BLaER1 (cell line): Measurements from ENCODE around the gene TESPA1.
"Not testable (repeated sequence)": the region's sequence is repeated elsewhere in the genome, so short reads cannot be mapped to it uniquely, and the experiment has no call there.

Experiments used
- H3K27ac ChIP-seq: shearing (Covaris generic); formaldehyde crosslinking; 2 replicates; pipeline ENCODE4 v1.8.1; 2022
- H3K27me3 ChIP-seq: shearing (Covaris generic); formaldehyde crosslinking; 2 replicates; pipeline ENCODE4 v1.8.1; 2022
- H3K36me3 ChIP-seq: shearing (Covaris generic); formaldehyde crosslinking; 2 replicates; pipeline ENCODE4 v1.8.1; 2022
- H3K4me1 ChIP-seq: shearing (Covaris generic); formaldehyde crosslinking; 2 replicates; pipeline ENCODE4 v1.8.1; 2022
- H3K4me2 ChIP-seq: shearing (Covaris generic); formaldehyde crosslinking; 2 replicates; pipeline ENCODE4 v1.8.1; 2022
- H3K4me3 ChIP-seq: shearing (Covaris generic); formaldehyde crosslinking; 2 replicates; pipeline ENCODE4 v1.8.1; 2022
- H3K9ac ChIP-seq: shearing (Covaris generic); formaldehyde crosslinking; 2 replicates; pipeline ENCODE4 v1.8.1; 2022
- H3K9me3 ChIP-seq: shearing (Covaris generic); formaldehyde crosslinking; 2 replicates; pipeline ENCODE4 v1.8.1; 2022
- H4K20me1 ChIP-seq: shearing (Covaris generic); formaldehyde crosslinking; 2 replicates; pipeline ENCODE4 v1.8.1; 2022
- Cebpa-rat ChIP-seq: shearing (Covaris generic); IDR thresholded peaks from 2 replicates; pipeline ENCODE4 v1.8.1; 2022

The TESPA1 gene

DNA sequence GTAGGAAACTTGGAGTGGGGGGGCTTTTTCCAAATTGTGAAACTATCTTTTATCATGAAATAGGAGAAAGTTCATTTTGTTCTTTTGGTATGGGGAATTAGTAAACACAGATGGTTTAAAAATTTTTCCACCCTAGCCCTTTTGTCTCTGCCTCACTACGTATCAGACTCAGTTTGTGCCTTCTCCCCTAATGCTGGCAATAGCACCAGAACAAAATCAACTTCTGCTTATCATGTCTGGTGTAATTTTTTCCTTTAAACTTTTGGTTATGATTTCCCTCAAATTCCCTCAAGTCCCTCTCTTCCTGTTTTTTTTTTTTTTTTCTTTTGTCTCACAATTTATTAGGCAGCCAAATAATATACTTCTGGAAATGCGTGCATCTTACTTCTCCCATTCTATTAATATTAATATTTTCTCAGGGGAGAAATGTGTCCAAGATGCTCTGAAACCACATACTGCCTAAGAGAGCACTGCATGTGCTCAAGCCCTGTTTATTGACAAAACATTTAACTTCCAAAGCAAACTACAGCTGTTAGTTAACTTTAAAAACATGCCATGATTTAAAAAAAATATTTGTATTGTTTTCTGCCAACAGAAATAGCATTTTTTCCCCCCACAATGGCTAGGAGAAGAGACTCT is 35.4 kb downstream of the TESPA1 start:
- Histone ChIP-seq H3K9ac (no peak overlapping the region), H4K20me1 (no peaks in the 10 kb centered on the region), H3K4me2 (no peak overlapping the region), H3K36me3 (no peaks in the 10 kb centered on the region), H3K4me1 (no peaks in the 10 kb centered on the region), H3K27me3 (no peaks in the 10 kb centered on the region), H3K9me3 (0 out of 2 replicates have a peak, but pooled peaks cover 5% of the 10 kb centered on the region), H3K27ac (no peak overlapping the region), H3K4me3 (no peak overlapping the region)
- TF ChIP-seq Cebpa-rat, result no peak

DNA sequence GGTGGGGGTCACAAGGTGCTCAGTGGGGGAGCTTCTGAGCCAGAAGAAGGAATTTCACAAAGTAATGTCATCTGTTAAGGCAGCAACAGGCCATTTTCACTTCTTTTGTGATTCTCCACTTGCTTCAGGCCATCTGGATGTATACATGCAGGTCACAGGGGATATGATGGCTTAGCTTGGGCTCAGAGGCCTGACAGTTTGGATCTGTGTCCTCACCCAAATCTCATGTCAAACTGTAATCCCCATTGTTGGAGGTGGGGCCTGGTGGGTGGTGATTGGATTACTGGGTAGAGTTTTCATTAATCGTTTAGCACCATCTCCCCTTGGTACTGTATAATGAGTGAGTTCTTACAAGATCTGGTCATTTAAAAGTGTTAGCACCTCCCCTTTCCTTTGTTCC is 36.4 kb downstream of the TESPA1 start:
- no peak for TF ChIP-seq Cebpa-rat
- Histone ChIP-seq H4K20me1 (no peaks in the 10 kb centered on the region), H3K4me3 (no peak overlapping the region), H3K4me2 (no peak overlapping the region), H3K36me3 (no peaks in the 10 kb centered on the region), H3K27ac (no peak overlapping the region), H3K4me1 (no peaks in the 10 kb centered on the region), H3K9ac (no peak overlapping the region), H3K9me3 (0 out of 2 replicates have a peak, but pooled peaks cover 5% of the 10 kb centered on the region), H3K27me3 (no peaks in the 10 kb centered on the region)

DNA sequence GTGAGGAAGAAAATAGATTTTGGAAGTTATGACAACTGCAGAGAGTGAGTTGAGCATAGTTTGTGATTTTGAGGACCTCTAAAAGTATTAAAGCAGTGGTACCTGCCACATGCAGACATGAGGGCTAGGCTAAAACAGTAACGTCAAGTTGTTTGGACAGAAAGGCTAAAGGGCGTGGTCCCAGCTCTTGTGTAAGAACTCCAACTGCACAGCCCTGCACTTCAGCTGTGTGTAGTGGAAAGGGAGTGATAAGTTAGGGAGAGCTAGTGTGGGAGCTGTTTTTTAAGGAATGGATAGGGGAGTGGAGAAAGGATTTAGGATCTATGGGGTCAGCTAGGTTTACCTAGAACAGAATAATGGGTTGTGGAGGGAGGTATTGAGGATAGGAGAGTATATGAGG is 39.5 kb downstream of the TESPA1 start:
- Histone ChIP-seq H3K4me2 (no peak overlapping the region), H3K27me3 (no peaks in the 10 kb centered on the region), H3K36me3 (no peaks in the 10 kb centered on the region), H3K4me3 (no peak overlapping the region), H3K27ac (no peak overlapping the region), H4K20me1 (no peaks in the 10 kb centered on the region), H3K9ac (no peak overlapping the region), H3K9me3 (no peaks in the 10 kb centered on the region), H3K4me1 (no peaks in the 10 kb centered on the region)
- TF ChIP-seq Cebpa-rat, result no peak

DNA sequence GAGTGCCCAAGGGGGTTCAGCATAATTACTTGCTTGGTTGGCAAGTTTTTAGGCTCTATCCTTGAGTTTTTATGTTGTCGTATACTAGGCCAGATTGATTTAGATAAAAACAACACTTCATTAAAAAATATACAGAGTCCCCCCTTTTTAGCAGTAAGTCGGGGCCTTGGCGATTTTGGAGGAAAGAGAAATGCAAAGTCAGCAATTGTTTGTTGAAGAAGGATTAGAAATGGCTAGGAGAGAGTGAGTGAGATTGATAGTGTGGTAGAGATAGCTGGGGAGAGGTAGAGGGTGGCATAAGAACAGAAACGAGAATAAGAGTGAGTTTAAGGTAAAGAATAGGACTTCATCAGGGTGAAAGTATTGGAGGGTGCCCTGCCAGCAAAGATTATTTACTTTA is 41.3 kb downstream of the TESPA1 start:
- not testable (repeated sequence) for H3K4me2 ChIP-seq, H3K9ac ChIP-seq, H3K36me3 ChIP-seq, H4K20me1 ChIP-seq, H3K27me3 ChIP-seq, H3K9me3 ChIP-seq, H3K27ac ChIP-seq, H3K4me1 ChIP-seq, H3K4me3 ChIP-seq

DNA sequence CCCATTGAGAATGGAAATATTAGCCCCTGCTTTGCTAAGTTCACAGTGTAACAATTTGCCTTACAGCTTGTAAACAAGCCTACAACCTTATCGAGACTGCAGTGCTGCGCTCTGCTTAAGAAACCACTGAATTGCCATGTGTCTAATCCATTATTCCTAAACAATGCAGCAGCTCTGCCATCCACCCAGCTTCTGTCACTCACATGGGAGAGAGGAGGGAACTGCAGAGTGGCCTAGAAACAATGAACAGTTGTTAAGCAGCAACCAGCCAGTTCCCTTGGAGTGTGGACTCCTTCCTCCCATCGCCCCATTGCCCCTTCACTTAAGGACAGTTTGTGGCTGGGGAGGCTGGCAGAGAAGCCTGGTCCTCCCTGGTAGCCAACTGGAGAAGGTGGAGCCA is 42.9 kb downstream of the TESPA1 start:
- Histone ChIP-seq H4K20me1 (no peaks in the 10 kb centered on the region), H3K9ac (no peak overlapping the region), H3K36me3 (no peaks in the 10 kb centered on the region), H3K27me3 (no peaks in the 10 kb centered on the region), H3K4me2 (no peak overlapping the region), H3K4me1 (no peaks in the 10 kb centered on the region), H3K4me3 (no peak overlapping the region), H3K27ac (no peak overlapping the region), H3K9me3 (no peaks in the 10 kb centered on the region)
- TF ChIP-seq Cebpa-rat, result no peak

DNA sequence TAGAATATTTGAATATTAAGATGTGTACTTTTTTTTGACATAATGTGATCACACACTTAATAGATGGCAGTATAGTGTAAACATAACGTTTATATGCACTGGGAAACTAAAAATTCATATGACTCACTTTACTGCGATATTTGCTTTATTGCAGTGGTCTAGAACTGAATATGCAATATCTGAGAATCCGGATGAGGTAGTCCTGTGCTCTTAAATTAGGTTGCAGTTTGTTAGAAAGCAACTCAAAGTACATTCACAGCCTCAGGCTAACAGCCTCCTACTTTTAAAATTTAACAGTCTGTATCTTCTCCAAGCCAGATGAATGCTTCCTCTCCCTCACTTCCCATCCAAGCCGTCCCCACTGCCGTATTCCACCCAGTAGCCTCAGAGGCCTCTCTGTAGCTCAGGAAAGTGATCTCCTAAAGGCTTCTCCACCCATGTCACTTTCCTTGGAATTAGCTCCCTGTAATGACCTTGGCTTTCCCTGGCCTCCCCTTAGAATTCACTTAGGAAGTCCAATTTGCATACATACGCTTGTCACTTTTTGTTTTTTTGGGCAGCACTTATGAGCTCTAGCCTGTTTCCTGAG is 43.7 kb downstream of the TESPA1 start:
- Histone ChIP-seq H4K20me1 (no peaks in the 10 kb centered on the region), H3K9ac (no peak overlapping the region), H3K4me2 (no peak overlapping the region), H3K4me3 (no peak overlapping the region), H3K4me1 (no peaks in the 10 kb centered on the region), H3K27me3 (no peaks in the 10 kb centered on the region), H3K36me3 (no peaks in the 10 kb centered on the region), H3K27ac (no peak overlapping the region), H3K9me3 (no peaks in the 10 kb centered on the region)
- no peak for TF ChIP-seq Cebpa-rat

DNA sequence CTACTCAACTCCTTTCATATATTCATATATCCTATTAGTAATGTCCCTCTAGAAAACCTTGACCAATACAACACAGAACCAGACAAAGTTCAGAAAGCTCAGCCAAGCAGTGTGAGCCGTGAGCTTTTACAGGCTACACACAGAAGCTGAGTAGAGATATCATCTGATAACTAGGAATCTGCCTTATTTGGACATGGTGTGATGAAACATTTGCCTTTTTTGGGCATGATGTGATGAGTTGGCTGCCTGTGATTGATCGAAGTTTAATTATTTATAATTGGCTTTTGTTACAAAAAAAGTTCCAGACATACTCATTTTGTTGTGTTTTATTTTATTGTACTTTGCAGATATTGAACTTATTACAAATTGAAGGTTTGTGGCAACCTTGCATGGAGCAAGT is 46.6 kb downstream of the TESPA1 start:
- Histone ChIP-seq H3K4me2 (no peak overlapping the region), H3K27ac (no peak overlapping the region)
- TF ChIP-seq Cebpa-rat, result no peak

DNA sequence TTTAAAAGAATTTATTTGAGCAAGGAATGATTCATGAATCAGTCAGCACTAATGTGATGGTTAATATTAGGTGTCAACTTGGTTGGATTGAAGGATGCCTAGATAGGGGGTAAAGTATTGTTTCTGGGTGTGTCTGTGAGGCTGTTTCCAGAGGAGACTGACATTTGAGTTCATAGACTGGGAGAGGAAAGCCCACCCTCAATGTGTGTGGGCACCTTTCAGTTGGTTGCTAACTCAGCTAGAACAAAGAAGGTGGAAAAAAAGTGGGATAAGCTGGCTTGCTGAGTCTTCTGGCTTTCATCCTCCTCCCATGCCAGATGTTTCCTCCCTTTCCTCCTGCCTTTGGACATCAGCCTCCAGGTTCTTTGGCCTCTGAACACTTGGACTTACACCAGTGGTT is 47.2 kb downstream of the TESPA1 start:
- TF ChIP-seq Cebpa-rat, result no peak
- H3K27ac ChIP-seq, result no peak overlapping the region

More for the DNA sequence above, 46.6 kb downstream of the TESPA1 start:
- Histone ChIP-seq H3K4me1 (no peaks in the 10 kb centered on the region), H3K9me3 (no peaks in the 10 kb centered on the region), H4K20me1 (no peaks in the 10 kb centered on the region), H3K36me3 (no peaks in the 10 kb centered on the region), H3K27me3 (no peaks in the 10 kb centered on the region), H3K4me3 (no peak overlapping the region), H3K9ac (no peak overlapping the region)

DNA sequence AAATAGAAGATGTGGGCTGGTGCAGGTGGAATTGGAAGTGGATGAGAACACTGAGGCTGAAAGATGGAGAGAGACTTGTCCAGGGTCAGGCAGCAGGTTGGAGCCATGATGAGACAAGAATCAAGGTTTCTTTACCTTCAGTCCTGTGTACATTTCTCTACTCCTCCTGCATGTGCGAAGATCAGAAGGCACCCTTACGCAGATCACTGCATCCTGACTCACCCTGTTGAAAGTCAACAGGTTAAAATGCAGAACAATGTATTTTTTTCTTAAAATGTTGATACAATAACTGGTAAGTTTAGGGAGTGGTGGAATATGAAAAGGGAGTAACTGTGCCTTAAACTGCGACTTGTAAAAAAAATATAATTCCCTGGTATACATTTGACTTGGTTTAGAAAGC is 47.8 kb downstream of the TESPA1 start:
- TF ChIP-seq Cebpa-rat, result no peak
- Histone ChIP-seq H3K9ac (no peak overlapping the region), H3K4me2 (no peak overlapping the region), H4K20me1 (no peaks in the 10 kb centered on the region), H3K27ac (no peak overlapping the region), H3K27me3 (no peaks in the 10 kb centered on the region), H3K9me3 (no peaks in the 10 kb centered on the region; the same call in 1 of the 2 replicates), H3K36me3 (no peaks in the 10 kb centered on the region), H3K4me1 (no peaks in the 10 kb centered on the region), H3K4me3 (no peak overlapping the region)

More for the DNA sequence above, 47.2 kb downstream of the TESPA1 start:
- Histone ChIP-seq H3K4me2 (no peak overlapping the region), H3K4me1 (no peaks in the 10 kb centered on the region), H3K4me3 (no peak overlapping the region), H4K20me1 (no peaks in the 10 kb centered on the region), H3K36me3 (no peaks in the 10 kb centered on the region), H3K9ac (no peak overlapping the region), H3K9me3 (no peaks in the 10 kb centered on the region; the same call in 1 of the 2 replicates), H3K27me3 (no peaks in the 10 kb centered on the region)

DNA sequence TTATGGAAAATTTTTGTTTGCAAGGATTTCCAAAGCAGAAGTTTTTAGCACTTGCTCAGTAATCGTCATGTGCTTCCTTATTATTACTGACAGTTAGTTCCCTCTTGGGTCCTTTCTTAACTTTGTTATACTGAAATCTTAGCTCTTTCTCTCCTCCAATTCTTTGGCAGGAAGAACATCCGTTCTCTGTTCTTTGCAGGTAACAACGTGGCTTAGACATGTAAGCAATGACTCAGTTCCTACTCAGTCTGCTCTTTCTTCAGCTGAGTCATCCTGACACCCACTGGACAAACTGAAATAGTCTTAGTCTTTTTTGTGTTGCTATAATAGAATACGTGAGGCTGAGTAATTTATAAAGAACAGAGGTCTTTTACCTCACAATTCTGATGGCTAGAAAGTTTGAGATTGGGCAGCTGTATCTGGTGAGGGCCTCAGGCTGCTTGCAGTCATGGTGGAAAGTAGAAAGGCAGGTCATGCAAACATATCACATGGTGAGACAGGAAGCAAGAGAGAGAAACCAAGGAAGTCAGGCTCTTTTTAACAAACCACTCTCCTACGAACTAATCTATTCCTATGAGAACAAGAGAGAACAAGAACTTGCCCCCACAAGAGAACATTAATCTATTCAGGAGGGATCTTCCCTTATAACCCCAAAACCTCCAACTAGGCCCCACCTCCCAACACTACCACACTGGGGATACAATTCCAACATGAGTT is 49.2 kb downstream of the TESPA1 start:
- Histone ChIP-seq H3K9ac (no peak overlapping the region), H3K36me3 (no peaks in the 10 kb centered on the region), H3K9me3 (peaks cover 6% of the 10 kb centered on the region), H3K27ac (no peak overlapping the region), H3K27me3 (no peaks in the 10 kb centered on the region), H4K20me1 (no peaks in the 10 kb centered on the region), H3K4me1 (no peaks in the 10 kb centered on the region), H3K4me3 (no peak overlapping the region), H3K4me2 (no peak overlapping the region)
- TF ChIP-seq Cebpa-rat, result no peak
